Stimulated activated CD8-positive, alpha-beta memory T cell treated with anti-CD3 and anti-CD28 coated beads, Interleukin-15, amount 100 ng/mL, for 48 hours (primary cell): ENCODE measurements around the gene USB1.

ENCODE experiments used
- DNase-seq, 2 donors: peaks; one replicate each; pipeline ENCODE4 v3.0.0-alpha.2; 2020; ENCODE audit warnings: low read depth in 2 of 2

Gene USB1

GRCh38 chr16:58048494-58049231 is 47.5 kb downstream of the USB1 start:
- no peak for DNase-seq

GRCh38 chr16:58049232-58050185 is 48.3 kb downstream of the USB1 start:
- DNase-seq, result no peak

- DNase-seq, result no peak
Measured at GRCh38 chr16:58051296-58051695, 50.1 kb downstream of the USB1 start.

GRCh38 chr16:58051821-58052603 is 50.8 kb downstream of the USB1 start:
- DNase-seq, result no peak

- DNase-seq, result no peak
Measured at GRCh38 chr16:58053682-58054005, 52.4 kb downstream of the USB1 start.

- no peak for DNase-seq
Measured at GRCh38 chr16:58054289-58054688, 53.1 kb downstream of the USB1 start.

- no peak for DNase-seq
Measured at GRCh38 chr16:58056580-58056979, 55.4 kb downstream of the USB1 start.

GRCh38 chr16:58057121-58057520 is 55.9 kb downstream of the USB1 start:
- no peak for DNase-seq

GRCh38 chr16:58057784-58058183 is 56.6 kb downstream of the USB1 start:
- no peak for DNase-seq

- no peak for DNase-seq
Measured at GRCh38 chr16:58062821-58063220, 61.6 kb downstream of the USB1 start.

- DNase-seq, result no peak
Measured at GRCh38 chr16:58063377-58064076, 62.3 kb downstream of the USB1 start.

GRCh38 chr16:58070585-58070984 is 69.4 kb downstream of the USB1 start:
- no peak for DNase-seq
